HCT116 (cell line): ENCODE measurements around the gene CD68.

Experiments
- CEBPB ChIP-seq: IDR thresholded peaks from 2 replicates; pipeline ENCODE4 v1.6.1; 2012; ENCODE audit warnings: low read depth
- CTCF ChIP-seq, 3 experiments: fragments of 200-600 bp in 1 of 3; sonication (generic) in 1 of 3; IDR thresholded peaks in 2 of 3; conservative IDR thresholded peaks in 1 of 3; 2 replicates each; pipeline ENCODE4 v1.5.1; 2012 to 2017; ENCODE audit warnings: low read depth in 2 of 3, low read length in 2 of 3, antibody characterized with exemption in 1 of 3, borderline replicate concordance in 1 of 3, control low read depth in 1 of 3, mild to moderate bottlenecking in 1 of 3, mixed read lengths in 1 of 3, mixed run types in 1 of 3, moderate library complexity in 1 of 3; ENCODE audit not compliant: insufficient read depth in 1 of 3
- EZH2phosphoT487 ChIP-seq: fragments of 200-600 bp; IDR thresholded peaks from 2 replicates; pipeline ENCODE4 v1.6.1; 2018; ENCODE audit warnings: antibody characterized with exemption, borderline replicate concordance
- FOSL1 ChIP-seq: IDR thresholded peaks from 2 replicates; pipeline ENCODE4 v1.6.1; 2012; ENCODE audit warnings: low read depth
- JUND ChIP-seq: IDR thresholded peaks from 2 replicates; pipeline ENCODE4 v1.6.1; 2012
- POLR2A ChIP-seq: IDR thresholded peaks from 2 replicates; pipeline ENCODE4 v1.7.0; 2011; ENCODE audit warnings: borderline replicate concordance; ENCODE audit not compliant: insufficient read depth, insufficient read length; ENCODE audit errors: extremely low read depth
- POLR2AphosphoS5 ChIP-seq: IDR thresholded peaks from 2 replicates; pipeline ENCODE4 v1.6.1; 2011; ENCODE audit warnings: mild to moderate bottlenecking, low read depth, low read length, moderate library complexity
- RAD21 ChIP-seq: IDR thresholded peaks from 2 replicates; pipeline ENCODE4 v1.6.1; 2012; ENCODE audit warnings: low read depth, mild to moderate bottlenecking
- REST ChIP-seq: IDR thresholded peaks from 2 replicates; pipeline ENCODE4 v1.6.1; 2012; ENCODE audit warnings: low read depth
- YY1 ChIP-seq: IDR thresholded peaks from 2 replicates; pipeline ENCODE4 v1.6.1; 2011; ENCODE audit warnings: low read length, low read depth, moderate library complexity, mild to moderate bottlenecking; ENCODE audit not compliant: insufficient replicate concordance; ENCODE audit errors: extremely low read depth
- ZNF274 ChIP-seq: fragments of 200-500 bp; sonication (Bioruptor generic); IDR thresholded peaks from 2 replicates; pipeline ENCODE4 v1.6.1; 2014; ENCODE audit warnings: mild to moderate bottlenecking, low read depth, low read length, inconsistent platforms

GRCh38 chr17:7574176-7574953 lies 5.1 kb upstream of the CD68 start:
- TF ChIP-seq CTCF (IDR thresholded peaks at IDR 0.05 in 2 of 3, conservative IDR thresholded peaks at IDR 0.05 in 1 of 3; ENCODE audit: borderline replicate concordance in 1 of 3, insufficient read depth in 1 of 3, low read depth in 2 of 3, low read length in 2 of 3), result no peak
- TF ChIP-seq YY1, result no peak
- no peak; the same call in 1 of the 2 replicates for TF ChIP-seq POLR2AphosphoS5
- no peak for TF ChIP-seq FOSL1
- TF ChIP-seq CEBPB, result no peak
- TF ChIP-seq ZNF274, result no peak
- TF ChIP-seq POLR2A, result no peak
- no peak for TF ChIP-seq REST
- TF ChIP-seq EZH2phosphoT487, result no peak
- TF ChIP-seq JUND, result no peak
- no peak for TF ChIP-seq RAD21
